Colonic mucosa (tissue), 4 donors: Measurements from ENCODE around the gene RBP5. TPM values are rescaled to one million over a fixed set of nuclear protein-coding genes. Genes with fewer than 3 reads are reported as not detected.

Source experiments
- DNase-seq: peaks from one replicate; pipeline ENCODE4 v3.0.0-alpha.2; 2020
- H3K27ac ChIP-seq: fragments of 200-600 bp; one replicate; pipeline ENCODE4 v1.8.0; 2021
- H3K27me3 ChIP-seq: fragments of 200-600 bp; one replicate; pipeline ENCODE4 v1.8.0; 2021
- H3K36me3 ChIP-seq: fragments of 200-600 bp; one replicate; pipeline ENCODE4 v1.8.0; 2021
- H3K4me1 ChIP-seq: fragments of 200-600 bp; one replicate; pipeline ENCODE4 v1.8.0; 2021; ENCODE audit warnings: mild to moderate bottlenecking
- H3K4me3 ChIP-seq: fragments of 200-600 bp; one replicate; pipeline ENCODE4 v1.8.0; 2021
- H3K9ac ChIP-seq, 2 donors: one replicate each; pipeline ENCODE4 v1.7.0; 2013; ENCODE audit warnings: control low read depth in 2 of 2, low read depth in 2 of 2, low read length in 2 of 2
- H3K9me3 ChIP-seq: fragments of 200-600 bp; one replicate; pipeline ENCODE4 v1.8.0; 2021
- intact Hi-C: fragments of 100-400 bp; cut with DNase I; formaldehyde crosslinking; loops from one replicate; pipeline ENCODE4 v1.14.1; 2022
- total RNA-seq, 2 donors: library from RNA; stranded (reverse); fragmentation: NEBNext Ultra II Directional in 1 of 2; extraction: Animal tissue kit (Norgen Biotek cat#: 25700) in 1 of 2; gene quantifications; one replicate each; pipeline ENCODE4 v1.2.1, GENCODE V29; 2021
- TF ChIP-seq, protein P1 (sequence below): fragments of 200-600 bp; IDR thresholded peaks from one replicate; pipeline ENCODE4 v1.8.0; 2022; ENCODE audit warnings: antibody characterized with exemption, mild to moderate bottlenecking
- donor health status: healthy.
- donor health status: DM: no; HTN: no; CAD: no.
- donor health status: DM: no; HTN: no; CAD: no.

The RBP5 gene
- total RNA-seq, 2 donors from 2014 or later = 2.4 to 3.7 TPM

DNA sequence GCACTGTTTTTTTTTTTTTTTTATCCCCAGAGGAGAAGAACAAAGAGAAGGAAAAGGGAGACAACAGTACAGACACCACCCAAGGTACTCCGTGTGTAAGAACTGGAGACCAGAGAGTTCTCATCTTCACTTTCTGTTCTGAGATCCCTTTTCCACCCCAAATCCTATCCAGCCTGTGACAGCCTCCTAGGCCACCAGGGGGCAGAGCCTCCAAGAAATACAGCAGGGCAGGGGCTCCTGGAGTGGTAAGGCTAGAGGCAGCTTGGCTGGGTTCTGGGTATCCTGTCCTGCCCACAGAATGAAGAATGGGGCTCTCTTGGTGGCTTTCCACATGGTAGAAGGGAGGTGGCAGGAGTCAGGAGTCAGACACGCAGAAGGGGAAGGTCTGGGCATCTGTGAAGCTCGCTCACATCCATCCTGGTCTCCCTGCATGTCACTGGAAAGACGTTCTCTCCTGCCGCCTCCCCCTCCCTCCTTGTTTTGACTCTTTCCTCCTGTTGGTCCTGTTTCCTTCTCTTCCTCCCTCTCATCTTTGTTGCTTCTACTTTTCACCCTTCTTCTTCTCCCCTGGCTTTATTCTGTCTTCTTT lies 13.5 kb upstream of the RBP5 start:
- Histone ChIP-seq H3K4me3 (no peak overlapping the region), H3K36me3 (no peaks in the 10 kb centered on the region)
- DNase-seq = peak; percentile 49

DNA sequence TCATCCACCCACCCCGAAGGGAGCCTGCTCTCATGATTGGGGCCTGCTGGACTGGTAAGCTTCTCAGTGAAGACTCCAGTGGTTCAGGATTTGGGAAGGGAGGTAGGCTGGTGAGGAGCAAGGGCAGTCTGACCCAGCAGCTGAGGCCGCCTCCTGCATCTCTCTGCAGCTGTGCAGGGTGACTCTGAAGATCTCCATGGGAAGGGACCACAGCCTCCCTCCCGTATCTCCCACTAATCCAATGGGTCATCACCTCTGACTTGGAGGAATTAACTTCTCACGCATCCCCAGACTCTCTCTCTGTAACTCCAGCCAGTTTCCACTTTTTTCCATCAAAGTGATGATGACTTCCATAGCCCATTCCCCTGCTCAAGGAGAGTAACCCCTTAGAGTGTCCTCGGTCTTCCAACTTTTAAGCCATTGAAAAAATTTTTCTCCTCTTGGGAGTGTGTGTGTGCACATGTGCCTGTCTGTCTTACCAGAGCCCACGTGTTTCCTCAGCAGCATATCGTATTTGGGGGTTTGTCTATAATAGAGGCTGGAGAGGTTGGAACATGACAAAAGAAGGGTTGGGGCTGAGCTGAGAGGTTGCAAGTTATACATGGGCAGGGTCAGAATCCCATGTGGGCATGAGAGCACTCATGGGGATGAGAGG lies 12.8 kb upstream of the RBP5 start:
- no peak overlapping the region for H3K4me3 ChIP-seq
- no peaks in the 10 kb centered on the region for H3K4me1 ChIP-seq
- H3K27me3 ChIP-seq = no peaks in the 10 kb centered on the region
- no peaks in the 10 kb centered on the region for H3K36me3 ChIP-seq
- TF ChIP-seq, protein P1, sequence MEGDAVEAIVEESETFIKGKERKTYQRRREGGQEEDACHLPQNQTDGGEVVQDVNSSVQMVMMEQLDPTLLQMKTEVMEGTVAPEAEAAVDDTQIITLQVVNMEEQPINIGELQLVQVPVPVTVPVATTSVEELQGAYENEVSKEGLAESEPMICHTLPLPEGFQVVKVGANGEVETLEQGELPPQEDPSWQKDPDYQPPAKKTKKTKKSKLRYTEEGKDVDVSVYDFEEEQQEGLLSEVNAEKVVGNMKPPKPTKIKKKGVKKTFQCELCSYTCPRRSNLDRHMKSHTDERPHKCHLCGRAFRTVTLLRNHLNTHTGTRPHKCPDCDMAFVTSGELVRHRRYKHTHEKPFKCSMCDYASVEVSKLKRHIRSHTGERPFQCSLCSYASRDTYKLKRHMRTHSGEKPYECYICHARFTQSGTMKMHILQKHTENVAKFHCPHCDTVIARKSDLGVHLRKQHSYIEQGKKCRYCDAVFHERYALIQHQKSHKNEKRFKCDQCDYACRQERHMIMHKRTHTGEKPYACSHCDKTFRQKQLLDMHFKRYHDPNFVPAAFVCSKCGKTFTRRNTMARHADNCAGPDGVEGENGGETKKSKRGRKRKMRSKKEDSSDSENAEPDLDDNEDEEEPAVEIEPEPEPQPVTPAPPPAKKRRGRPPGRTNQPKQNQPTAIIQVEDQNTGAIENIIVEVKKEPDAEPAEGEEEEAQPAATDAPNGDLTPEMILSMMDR = no peak
- no peaks in the 10 kb centered on the region for H3K9me3 ChIP-seq
- H3K27ac ChIP-seq = no peak overlapping the region
- no peak overlapping the region for H3K9ac ChIP-seq
- no peak for DNase-seq
- intact Hi-C loops = loop anchor here (5.0 kb wide), 1 partner anchor 496 kb away; no protein-coding TSS in a partner anchor

More for the DNA sequence above, 13.5 kb upstream of the RBP5 start:
- H3K9ac ChIP-seq = no peak overlapping the region
- H3K27me3 ChIP-seq = no peaks in the 10 kb centered on the region
- H3K9me3 ChIP-seq = no peaks in the 10 kb centered on the region
- TF ChIP-seq, protein P1 = peak; percentile 49
- H3K4me1 ChIP-seq = no peaks in the 10 kb centered on the region
- no peak overlapping the region for H3K27ac ChIP-seq
- intact Hi-C loops = loop anchor here (5.0 kb wide), 1 partner anchor 495 kb away; no protein-coding TSS in a partner anchor

DNA sequence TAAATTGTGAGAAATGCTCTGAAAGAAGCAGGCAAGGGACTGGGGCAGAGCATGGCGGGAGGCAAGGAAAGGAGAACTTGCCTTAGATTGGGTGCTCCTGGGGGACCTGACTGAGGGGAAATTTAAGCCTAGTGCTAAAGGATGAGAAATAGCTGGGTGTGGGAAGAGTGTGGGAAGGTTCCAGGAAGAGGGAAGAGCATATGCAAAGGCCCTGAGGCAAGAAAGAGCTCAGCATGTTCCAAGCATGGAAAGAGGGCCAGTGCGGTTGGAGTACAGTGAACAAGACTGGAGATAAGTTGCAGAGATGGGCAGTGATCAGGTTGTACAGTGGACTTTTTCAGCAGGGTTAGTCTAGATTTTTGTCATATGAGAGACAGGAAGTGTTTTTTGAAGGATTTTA lies 10.5 kb upstream of the RBP5 start:
- Histone ChIP-seq H3K9me3 (no peaks in the 10 kb centered on the region), H3K4me1 (no peaks in the 10 kb centered on the region), H3K36me3 (no peaks in the 10 kb centered on the region), H3K27me3 (no peaks in the 10 kb centered on the region), H3K27ac (no peak overlapping the region), H3K4me3 (no peak overlapping the region), H3K9ac (no peak overlapping the region)
- no peak for DNase-seq
- TF ChIP-seq, protein P1 = no peak
- intact Hi-C loops = no loop called here

DNA sequence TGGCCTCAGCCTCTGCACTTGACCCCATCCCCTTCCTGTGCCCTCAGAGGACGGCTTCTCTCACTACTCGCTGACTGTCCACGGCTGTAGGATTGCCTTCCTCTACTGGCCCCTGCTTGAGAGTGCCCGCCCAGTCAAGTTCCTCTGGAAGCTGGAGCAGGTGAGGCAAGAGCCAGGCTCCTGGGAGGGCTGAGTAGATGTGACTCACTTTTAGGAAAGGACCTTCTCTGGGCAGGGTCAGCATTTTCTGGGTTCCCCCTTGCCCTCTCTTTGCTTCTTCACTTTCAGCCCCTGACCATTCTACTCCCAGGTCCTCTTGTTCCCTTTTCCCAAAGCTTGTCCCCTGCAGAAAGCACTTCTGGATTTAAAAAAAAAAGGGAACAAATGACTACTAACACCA lies 9.2 kb upstream of the RBP5 start:
- H3K4me1 ChIP-seq = no peaks in the 10 kb centered on the region
- H3K4me3 ChIP-seq = no peak overlapping the region
- intact Hi-C loops = no loop called here
- no peaks in the 10 kb centered on the region for H3K36me3 ChIP-seq
- no peaks in the 10 kb centered on the region for H3K9me3 ChIP-seq
- H3K27me3 ChIP-seq = no peaks in the 10 kb centered on the region
- no peak overlapping the region for H3K9ac ChIP-seq
- TF ChIP-seq, protein P1 = no peak
- no peak for DNase-seq
- no peak overlapping the region for H3K27ac ChIP-seq

DNA sequence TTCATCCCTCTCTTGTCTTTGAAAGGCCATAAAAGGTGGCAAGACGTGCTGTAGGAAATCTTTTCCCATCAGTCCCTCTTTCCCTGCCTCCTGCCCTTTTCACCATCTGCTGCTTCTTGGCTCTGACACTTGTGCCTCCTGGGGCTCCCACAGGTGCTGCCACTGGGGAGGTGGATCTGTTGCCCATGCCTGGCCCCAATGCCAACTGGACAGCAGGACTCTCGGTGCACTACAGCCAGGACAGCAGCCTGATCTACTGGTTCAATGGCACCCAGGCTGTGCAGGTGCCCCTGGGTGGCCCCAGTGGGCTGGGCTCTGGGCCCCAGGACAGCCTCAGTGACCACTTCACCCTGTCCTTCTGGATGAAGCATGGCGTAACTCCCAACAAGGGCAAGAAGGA lies 8.0 kb upstream of the RBP5 start:
- intact Hi-C loops = no loop called here
- H3K27ac ChIP-seq = no peak overlapping the region
- no peaks in the 10 kb centered on the region for H3K9me3 ChIP-seq
- no peak overlapping the region for H3K9ac ChIP-seq
- TF ChIP-seq, protein P1 = no peak
- no peak for DNase-seq
- no peak overlapping the region for H3K4me3 ChIP-seq
- H3K36me3 ChIP-seq = no peaks in the 10 kb centered on the region
- no peaks in the 10 kb centered on the region for H3K4me1 ChIP-seq
- no peaks in the 10 kb centered on the region for H3K27me3 ChIP-seq
